ENCODE data around the gene ANXA5. TPM values are rescaled to one million over a fixed set of nuclear protein-coding genes. Genes with fewer than 3 reads are reported as not detected.

Gene ANXA5
- total RNA-seq, 2 donors from 2014 or later = 103 to 108 TPM

GRCh38 chr4:121642292-121642691, 54.5 kb downstream of the ANXA5 start:
- ATAC-seq (no peak), DNase-seq (no peak)
- Mint-ChIP-seq H3K4me1 (no peaks in the 10 kb centered on the region), H3K27me3 (peaks cover 19% of the 10 kb centered on the region), H3K27ac (no peak overlapping the region), H3K4me3 (no peak overlapping the region), H3K36me3 (ENCODE audit: low read depth) (peaks cover 3% of the 10 kb centered on the region)
- peaks cover 2% of the 10 kb centered on the region for H3K9me3 ChIP-seq (ENCODE audit: control insufficient read depth, low read length, poor library complexity, severe bottlenecking)

GRCh38 chr4:121633653-121634052, 63.1 kb downstream of the ANXA5 start:
- Mint-ChIP-seq H3K27ac (no peak overlapping the region), H3K4me3 (no peak overlapping the region), H3K36me3 (ENCODE audit: low read depth) (peaks cover 3% of the 10 kb centered on the region), H3K4me1 (no peaks in the 10 kb centered on the region), H3K27me3 (peaks cover 38% of the 10 kb centered on the region)
- no peak for ATAC-seq
- no peak for DNase-seq
- H3K9me3 ChIP-seq (ENCODE audit: control insufficient read depth, low read length, poor library complexity, severe bottlenecking) = no peaks in the 10 kb centered on the region

- no peak overlapping the region for H3K27ac Mint-ChIP-seq
- DNase-seq (no peak), ATAC-seq (no peak)
- no peaks in the 10 kb centered on the region for H3K9me3 ChIP-seq (ENCODE audit: control insufficient read depth, low read length, poor library complexity, severe bottlenecking)
- no peaks in the 10 kb centered on the region for H3K36me3 Mint-ChIP-seq (ENCODE audit: low read depth)
- no peak overlapping the region for H3K4me3 Mint-ChIP-seq
- peaks cover 28% of the 10 kb centered on the region for H3K27me3 Mint-ChIP-seq
- H3K4me1 Mint-ChIP-seq = no peaks in the 10 kb centered on the region
These were observed 64.1 kb downstream of the ANXA5 start for GRCh38 chr4:121632636-121633035.

Other genes with a start within 250 kb of the ANXA5 start
- gene SMIM43, start 68.2 kb upstream of the ANXA5 start, total RNA-seq = not detected
- 10 to 100 TPM; 57.6 to 58.8 TPM for gene EXOSC9, start 104.3 kb upstream of the ANXA5 start, total RNA-seq
- under 1 TPM; 0.25 to 0.57 TPM for gene CCNA2, start 126.9 kb upstream of the ANXA5 start, total RNA-seq
- 1 to 10 TPM; 5.1 to 5.6 TPM for gene BBS7, start 173.5 kb upstream of the ANXA5 start, total RNA-seq